Nephron (organoid): ENCODE results near the gene MED28.

Experiments used
- H3K27ac Mint-ChIP-seq, 3 experiments: 2 replicates each; pipeline ENCODE4 v1.8.0; 2020; ENCODE audit warnings: mixed read lengths in 3 of 3, mild to moderate bottlenecking in 2 of 3, moderate library complexity in 1 of 3
- H3K27me3 Mint-ChIP-seq: 2 replicates; pipeline ENCODE4 v1.8.0; 2021; ENCODE audit warnings: low read depth, mild to moderate bottlenecking, moderate library complexity, mixed read lengths
- H3K36me3 Mint-ChIP-seq: 2 replicates; pipeline ENCODE4 v1.8.0; 2020; ENCODE audit warnings: low read depth, mixed read lengths
- H3K4me1 Mint-ChIP-seq: 2 replicates; pipeline ENCODE4 v1.8.0; 2020; ENCODE audit warnings: mixed read lengths
- H3K4me3 Mint-ChIP-seq, 3 experiments: 2 replicates each; pipeline ENCODE4 v1.8.0; 2020; ENCODE audit warnings: mild to moderate bottlenecking in 3 of 3, mixed read lengths in 3 of 3, moderate library complexity in 2 of 3
- H3K9me3 Mint-ChIP-seq: 2 replicates; pipeline ENCODE4 v1.8.0; 2020; ENCODE audit warnings: mixed read lengths
- TF ChIP-seq, protein P1 (sequence below), 3 experiments: fragments of 200-600 bp; sonication (generic); IDR thresholded peaks; one replicate each; pipeline ENCODE4 v1.5.0; 2021; ENCODE audit warnings: antibody characterized with exemption in 3 of 3; ENCODE audit not compliant: unreplicated experiment in 3 of 3

The MED28 gene

DNA sequence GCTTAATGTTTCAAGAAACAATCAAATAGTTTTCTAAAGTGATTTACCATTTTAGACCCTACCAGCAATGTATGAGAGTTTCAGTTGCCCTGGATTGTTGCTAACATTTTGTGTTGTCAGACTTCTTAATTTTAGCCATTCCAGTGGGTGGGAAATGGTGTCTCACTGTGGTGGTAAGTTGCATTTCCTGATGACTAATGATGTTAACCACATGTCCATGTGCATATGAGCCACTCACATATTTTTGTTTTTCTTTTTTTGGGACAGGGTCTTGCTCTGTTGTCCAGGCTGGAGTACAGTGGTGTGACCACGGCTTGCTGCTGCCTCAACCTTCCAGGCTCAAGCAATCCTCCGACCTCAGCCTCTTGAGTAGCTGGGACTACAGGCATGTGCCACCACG lies 48.3 kb downstream of the MED28 start:
- Mint-ChIP-seq H3K4me3 (no peak overlapping the region), H3K36me3 (no peaks in the 10 kb centered on the region), H3K27ac (no peak overlapping the region), H3K27me3 (peaks cover 4% of the 10 kb centered on the region), H3K9me3 (no peaks in the 10 kb centered on the region), H3K4me1 (no peaks in the 10 kb centered on the region)
- TF ChIP-seq, protein P1, sequence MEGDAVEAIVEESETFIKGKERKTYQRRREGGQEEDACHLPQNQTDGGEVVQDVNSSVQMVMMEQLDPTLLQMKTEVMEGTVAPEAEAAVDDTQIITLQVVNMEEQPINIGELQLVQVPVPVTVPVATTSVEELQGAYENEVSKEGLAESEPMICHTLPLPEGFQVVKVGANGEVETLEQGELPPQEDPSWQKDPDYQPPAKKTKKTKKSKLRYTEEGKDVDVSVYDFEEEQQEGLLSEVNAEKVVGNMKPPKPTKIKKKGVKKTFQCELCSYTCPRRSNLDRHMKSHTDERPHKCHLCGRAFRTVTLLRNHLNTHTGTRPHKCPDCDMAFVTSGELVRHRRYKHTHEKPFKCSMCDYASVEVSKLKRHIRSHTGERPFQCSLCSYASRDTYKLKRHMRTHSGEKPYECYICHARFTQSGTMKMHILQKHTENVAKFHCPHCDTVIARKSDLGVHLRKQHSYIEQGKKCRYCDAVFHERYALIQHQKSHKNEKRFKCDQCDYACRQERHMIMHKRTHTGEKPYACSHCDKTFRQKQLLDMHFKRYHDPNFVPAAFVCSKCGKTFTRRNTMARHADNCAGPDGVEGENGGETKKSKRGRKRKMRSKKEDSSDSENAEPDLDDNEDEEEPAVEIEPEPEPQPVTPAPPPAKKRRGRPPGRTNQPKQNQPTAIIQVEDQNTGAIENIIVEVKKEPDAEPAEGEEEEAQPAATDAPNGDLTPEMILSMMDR (IDR thresholded peaks at IDR 0.05; ENCODE audit: unreplicated experiment in 3 of 3): no peak

DNA sequence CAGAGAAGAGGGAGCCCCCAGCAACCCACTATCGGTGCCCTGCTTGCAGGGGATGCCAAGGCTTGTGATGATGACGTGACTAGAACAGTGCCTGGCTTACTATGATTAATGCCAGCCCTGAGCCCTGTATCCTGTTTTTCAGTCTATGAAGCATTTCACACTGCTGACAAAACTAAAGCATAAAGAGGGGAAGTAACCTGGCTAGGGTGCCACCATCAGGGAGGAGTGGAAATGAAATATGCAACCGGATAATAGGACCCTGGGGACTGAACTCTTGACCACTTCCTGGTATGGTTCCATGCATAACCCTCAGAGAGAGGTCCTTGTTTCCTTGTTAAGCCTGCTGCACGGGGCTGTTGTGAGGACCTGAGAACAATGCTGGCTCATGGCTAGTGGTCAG lies 50.3 kb downstream of the MED28 start:
- no peaks in the 10 kb centered on the region for H3K36me3 Mint-ChIP-seq
- peak overlapping the region in 2 of 3 experiments; percentile 31 to 64 for H3K27ac Mint-ChIP-seq
- H3K4me1 Mint-ChIP-seq: no peaks in the 10 kb centered on the region
- no peaks in the 10 kb centered on the region for H3K9me3 Mint-ChIP-seq
- no peak overlapping the region for H3K4me3 Mint-ChIP-seq
- TF ChIP-seq, protein P1 (IDR thresholded peaks at IDR 0.05; ENCODE audit: unreplicated experiment in 3 of 3): no peak
- peaks cover 4% of the 10 kb centered on the region for H3K27me3 Mint-ChIP-seq

- TF ChIP-seq, protein P1 (IDR thresholded peaks at IDR 0.05; ENCODE audit: unreplicated experiment in 3 of 3): no peak
- Mint-ChIP-seq H3K27ac (peak overlapping the region in 2 of 3 experiments; percentile 31 to 64), H3K4me3 (no peak overlapping the region), H3K36me3 (no peaks in the 10 kb centered on the region), H3K4me1 (no peaks in the 10 kb centered on the region), H3K9me3 (no peaks in the 10 kb centered on the region), H3K27me3 (peaks cover 7% of the 10 kb centered on the region)
Measured at GRCh38 chr4:17665346-17665745, 50.9 kb downstream of the MED28 start.

DNA sequence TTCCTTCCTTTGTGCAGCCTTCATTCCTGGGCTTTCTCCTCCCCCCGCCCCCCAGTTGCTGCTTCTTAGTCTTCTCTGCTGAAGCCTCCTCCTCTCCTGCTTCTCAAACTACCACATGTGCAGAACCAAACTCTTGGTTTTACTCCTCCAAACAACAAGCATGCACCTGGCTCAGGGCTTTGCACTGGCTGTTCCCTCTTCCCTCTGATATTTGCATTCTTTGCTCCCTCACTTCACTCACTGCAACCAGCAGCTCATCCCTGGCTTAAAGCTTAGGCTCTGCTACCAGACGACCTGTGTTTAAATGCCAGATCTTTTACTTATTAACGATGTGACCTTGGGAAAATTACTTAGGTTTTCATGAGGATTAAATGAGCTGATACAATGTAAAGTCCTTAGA lies 51.4 kb downstream of the MED28 start:
- peaks cover 7% of the 10 kb centered on the region for H3K27me3 Mint-ChIP-seq
- TF ChIP-seq, protein P1 (IDR thresholded peaks at IDR 0.05; ENCODE audit: unreplicated experiment in 3 of 3): no peak
- H3K27ac Mint-ChIP-seq: peak overlapping the region in 2 of 3 experiments; percentile 31 to 60
- H3K4me1 Mint-ChIP-seq: no peaks in the 10 kb centered on the region
- H3K36me3 Mint-ChIP-seq: no peaks in the 10 kb centered on the region
- no peaks in the 10 kb centered on the region for H3K9me3 Mint-ChIP-seq
- H3K4me3 Mint-ChIP-seq: no peak overlapping the region

DNA sequence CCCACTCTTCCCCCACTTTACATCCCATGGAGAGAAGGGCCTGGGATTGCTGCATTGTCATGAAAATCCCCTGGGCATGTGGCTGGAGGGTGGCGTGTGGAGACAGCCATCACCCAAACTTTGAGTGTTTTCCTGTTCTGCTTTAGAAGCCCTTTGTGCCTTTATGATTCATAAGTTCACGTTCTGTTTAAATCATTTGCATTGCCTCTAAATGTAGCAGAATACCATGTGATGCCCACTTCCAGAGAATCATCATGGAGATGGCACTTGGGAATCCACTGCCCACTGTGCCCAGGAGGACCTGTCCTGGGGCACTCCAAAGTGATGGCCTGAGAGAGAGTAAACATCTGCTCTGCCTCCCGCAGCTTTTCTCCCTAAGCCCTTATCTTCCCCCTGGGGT lies 52.8 kb downstream of the MED28 start:
- TF ChIP-seq, protein P1 (IDR thresholded peaks at IDR 0.05; ENCODE audit: unreplicated experiment in 3 of 3): no peak
- peaks cover 8% of the 10 kb centered on the region for H3K9me3 Mint-ChIP-seq
- H3K36me3 Mint-ChIP-seq: no peaks in the 10 kb centered on the region
- peaks cover 7% of the 10 kb centered on the region for H3K27me3 Mint-ChIP-seq
- no peak overlapping the region for H3K4me3 Mint-ChIP-seq
- no peaks in the 10 kb centered on the region for H3K4me1 Mint-ChIP-seq
- H3K27ac Mint-ChIP-seq: no peak overlapping the region

DNA sequence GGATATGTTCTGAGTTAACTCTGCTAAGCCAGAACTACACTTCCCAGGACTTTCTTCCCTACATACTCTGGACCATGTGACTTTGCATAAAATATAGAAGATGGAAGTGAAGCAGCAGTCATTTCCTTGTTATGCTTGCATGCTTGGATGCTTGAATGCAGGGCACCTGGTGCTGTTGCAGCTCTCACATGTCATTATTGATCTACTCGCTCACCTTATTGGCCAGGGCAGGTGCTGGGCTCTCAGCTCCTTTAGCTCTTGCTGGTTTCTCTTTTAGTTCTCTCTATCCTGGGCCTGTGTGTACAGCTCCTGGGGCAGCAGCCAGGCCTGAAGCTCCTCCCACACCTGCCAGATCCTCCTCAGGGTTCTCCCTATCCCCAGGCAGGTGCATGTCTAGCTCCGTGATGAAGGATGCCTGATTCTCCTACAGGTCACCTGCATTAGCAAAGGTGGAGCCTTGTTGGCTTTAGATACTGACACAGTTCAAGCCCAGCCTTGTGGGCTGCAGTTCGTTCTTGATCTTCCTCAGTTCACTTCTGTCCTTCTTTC lies 53.3 kb downstream of the MED28 start:
- no peaks in the 10 kb centered on the region for H3K4me1 Mint-ChIP-seq
- H3K9me3 Mint-ChIP-seq: peaks cover 9% of the 10 kb centered on the region
- H3K4me3 Mint-ChIP-seq: no peak overlapping the region

More for the DNA sequence above, 53.3 kb downstream of the MED28 start:
- TF ChIP-seq, protein P1 (IDR thresholded peaks at IDR 0.05; ENCODE audit: unreplicated experiment in 3 of 3): no peak
- no peak overlapping the region for H3K27ac Mint-ChIP-seq
- H3K27me3 Mint-ChIP-seq: peaks cover 7% of the 10 kb centered on the region
- no peaks in the 10 kb centered on the region for H3K36me3 Mint-ChIP-seq
